GM18508 (cell line): ENCODE data around the gene MCRIP2.

Experiments
- ATAC-seq: cut with Tn5 transposase; IDR thresholded peaks from one replicate; pipeline ENCODE4 v1.9.1; 2021; ENCODE audit warnings: moderate number of reproducible peaks; ENCODE audit not compliant: insufficient read depth, unreplicated experiment

Gene MCRIP2

GRCh38 chr16:616733-617586 is 24.7 kb upstream of the MCRIP2 start:
- no peak for ATAC-seq

GRCh38 chr16:617855-618254 is 23.8 kb upstream of the MCRIP2 start:
- ATAC-seq, result no peak

DNA sequence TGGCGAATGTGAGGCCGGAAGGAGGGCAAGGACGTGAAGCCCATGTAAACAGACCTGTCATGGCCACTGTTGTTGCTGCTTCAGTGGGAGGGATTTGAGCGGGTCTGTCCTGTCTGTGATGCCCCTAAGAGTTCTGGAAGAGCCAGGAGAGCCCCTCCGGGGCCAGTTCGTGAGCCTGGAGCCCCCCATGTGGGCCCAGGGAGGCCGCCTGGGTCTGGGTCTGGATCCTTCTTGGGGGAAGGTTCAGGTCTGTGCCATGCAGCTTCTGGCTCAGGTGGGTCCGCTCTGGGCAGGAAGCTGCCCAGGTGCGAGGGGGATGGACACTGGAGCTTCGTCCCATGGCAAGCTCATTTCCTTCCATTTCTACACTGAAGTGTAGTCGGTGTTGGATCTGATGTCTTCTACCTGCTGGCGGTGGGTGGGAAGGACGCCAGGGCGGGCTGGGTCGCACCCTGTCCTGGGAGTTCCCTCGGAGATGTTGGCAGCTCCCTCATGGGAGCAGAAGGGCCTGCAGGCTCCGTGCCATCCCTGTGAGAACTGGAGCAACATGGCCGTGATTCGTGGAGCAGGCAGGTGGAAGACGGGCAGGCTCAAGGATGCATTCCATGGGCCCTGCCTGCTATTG is 22.0 kb upstream of the MCRIP2 start:
- ATAC-seq, result no peak

GRCh38 chr16:620700-621525 is 20.7 kb upstream of the MCRIP2 start:
- no peak for ATAC-seq

- no peak for ATAC-seq
Observed at GRCh38 chr16:621526-622105, 20.0 kb upstream of the MCRIP2 start.

- ATAC-seq, result no peak
Observed at GRCh38 chr16:622920-623280, 18.7 kb upstream of the MCRIP2 start.

GRCh38 chr16:624526-625070 is 17.0 kb upstream of the MCRIP2 start:
- no peak for ATAC-seq

GRCh38 chr16:625117-625976 is 16.3 kb upstream of the MCRIP2 start:
- ATAC-seq, result no peak

- no peak for ATAC-seq
Observed at GRCh38 chr16:625977-626765, 15.5 kb upstream of the MCRIP2 start.

GRCh38 chr16:626787-627453 is 14.7 kb upstream of the MCRIP2 start:
- no peak for ATAC-seq

GRCh38 chr16:627454-628239 is 14.0 kb upstream of the MCRIP2 start:
- no peak for ATAC-seq

DNA sequence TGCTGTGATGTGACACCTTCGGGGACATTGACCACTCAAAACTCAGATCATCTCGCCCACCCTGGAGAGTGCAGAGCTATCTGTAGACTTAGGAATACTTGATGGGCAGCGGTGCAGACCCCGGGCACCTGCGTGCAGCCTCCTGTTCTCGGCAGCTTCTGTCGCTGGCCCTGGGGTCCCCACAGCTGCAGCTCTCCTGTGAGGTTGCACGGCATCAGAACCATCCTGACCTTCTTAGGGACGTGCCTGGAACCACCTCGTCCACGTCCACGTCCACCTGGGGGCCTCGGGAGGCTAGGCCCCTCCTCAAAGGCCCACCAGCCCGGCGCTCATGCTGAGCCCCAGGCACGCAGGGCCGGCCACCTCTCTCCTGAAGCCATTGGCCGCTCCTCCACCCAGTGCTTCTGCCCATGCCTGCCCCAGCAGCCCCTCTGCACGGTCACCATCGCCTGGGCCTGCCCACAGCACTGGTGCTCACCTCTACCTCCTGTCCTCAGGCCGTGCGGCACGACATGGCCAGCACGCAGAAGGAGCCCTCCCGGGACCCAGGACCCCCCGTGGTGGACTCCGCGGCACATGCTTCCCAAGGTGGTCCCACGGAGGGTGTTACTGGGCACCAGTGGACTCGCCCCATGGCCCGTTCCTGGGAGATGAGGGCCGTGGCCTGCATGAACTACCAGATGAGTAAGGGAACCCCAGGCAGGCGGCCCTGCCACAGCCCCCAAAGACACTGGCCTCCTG is 13.1 kb upstream of the MCRIP2 start:
- ATAC-seq, result no peak

DNA sequence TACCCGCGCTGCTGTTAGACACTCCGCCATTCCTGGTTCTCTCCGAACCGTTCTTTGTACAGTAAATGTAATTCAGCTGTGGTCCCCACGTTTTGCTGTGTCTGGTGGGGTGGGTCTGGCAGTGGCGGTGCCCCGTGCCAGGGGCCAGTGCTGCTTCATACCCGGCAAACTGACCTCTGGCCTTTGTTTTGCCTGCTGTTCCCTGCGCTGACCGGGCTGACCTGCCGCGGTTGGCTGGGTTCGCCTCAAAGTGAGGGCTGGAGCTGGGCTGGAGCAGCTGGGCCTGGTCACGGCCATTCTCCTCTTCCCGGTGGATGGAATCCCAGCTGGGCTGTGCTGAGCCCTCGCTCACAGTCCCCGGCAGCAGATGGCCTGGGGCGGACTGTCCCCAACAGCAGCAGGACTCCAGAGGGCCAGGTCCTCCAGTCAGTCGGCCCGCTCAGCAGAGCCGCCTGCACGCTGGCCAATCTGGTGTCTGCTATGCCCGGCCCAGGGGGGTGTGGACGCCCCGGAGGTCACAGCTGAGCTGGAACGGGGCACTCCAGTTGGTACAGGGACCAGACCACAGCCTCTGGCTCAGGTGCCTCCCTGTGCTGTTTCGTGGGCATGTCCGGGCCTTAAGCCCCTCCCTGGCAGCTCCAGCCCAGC is 12.3 kb upstream of the MCRIP2 start:
- no peak for ATAC-seq

- no peak for ATAC-seq
Observed at GRCh38 chr16:629833-630248, 11.8 kb upstream of the MCRIP2 start.

DNA sequence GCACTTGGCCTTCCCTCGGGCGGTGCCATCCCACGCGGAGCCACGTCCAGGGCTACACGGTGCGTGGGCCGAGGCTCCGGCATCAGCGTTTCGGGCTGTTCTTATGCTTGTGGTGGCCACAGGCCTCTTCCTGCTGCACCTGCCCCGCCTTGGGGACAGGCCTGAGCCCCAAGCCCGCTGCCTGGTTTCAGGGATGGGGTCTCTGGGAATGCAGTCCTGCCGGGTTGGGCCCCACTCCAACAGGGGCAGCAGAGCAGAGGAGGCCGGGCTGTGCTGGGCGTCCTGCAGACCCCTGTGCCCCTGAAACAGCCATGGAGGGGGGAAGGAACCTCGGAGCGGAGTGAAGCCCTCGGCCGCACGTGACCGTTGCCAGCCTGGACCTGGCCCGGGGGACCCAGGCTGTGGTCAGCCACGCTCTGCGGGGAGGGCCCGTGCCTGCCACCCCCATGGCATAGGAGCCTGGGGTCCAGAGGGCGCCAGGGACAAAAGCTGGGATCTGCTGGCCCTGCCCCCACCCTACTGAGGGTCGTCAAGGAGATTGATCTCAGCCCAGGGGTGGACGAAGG is 11.3 kb upstream of the MCRIP2 start:
- ATAC-seq, result no peak

DNA sequence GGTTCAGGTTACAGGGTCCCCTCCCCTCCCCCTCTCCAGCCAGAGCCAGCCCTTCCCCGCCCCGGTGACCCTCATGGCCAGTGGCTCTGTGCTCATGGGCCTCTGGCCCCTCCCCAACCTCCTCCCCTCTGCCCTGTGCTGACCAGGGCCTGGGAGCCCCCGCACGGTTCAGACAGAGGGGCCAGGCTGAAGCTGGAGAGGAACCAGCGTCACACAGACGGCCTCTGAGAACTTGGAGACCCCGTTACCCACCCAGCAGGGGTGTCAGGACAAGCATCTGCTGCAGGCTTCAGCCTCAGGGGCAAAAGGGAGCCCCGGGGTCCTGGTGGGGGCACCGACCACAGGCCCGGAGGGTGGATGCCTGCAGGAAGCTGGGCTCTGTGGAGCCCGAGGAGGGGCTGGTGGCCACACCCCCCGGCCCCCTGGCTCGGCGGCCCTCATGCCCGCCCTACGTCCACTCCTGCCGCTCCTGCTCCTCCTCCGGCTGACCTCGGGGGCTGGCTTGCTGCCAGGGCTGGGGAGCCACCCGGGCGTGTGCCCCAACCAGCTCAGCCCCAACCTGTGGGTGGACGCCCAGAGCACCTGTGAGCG is 10.7 kb upstream of the MCRIP2 start, which contains the start of gene WFIKKN1:
Gene WFIKKN1 (plus strand): TSS at position 171 of the 591 bp plus-strand sequence. CDS start 269 bp downstream, at position 440.
- ATAC-seq, result no peak
